ENCODE data around the gene MIS12.
A peak's percentile ranks its signal among the peaks of the same experiment; 100 is the strongest.

MIS12 gene, protein sequence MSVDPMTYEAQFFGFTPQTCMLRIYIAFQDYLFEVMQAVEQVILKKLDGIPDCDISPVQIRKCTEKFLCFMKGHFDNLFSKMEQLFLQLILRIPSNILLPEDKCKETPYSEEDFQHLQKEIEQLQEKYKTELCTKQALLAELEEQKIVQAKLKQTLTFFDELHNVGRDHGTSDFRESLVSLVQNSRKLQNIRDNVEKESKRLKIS

DNA sequence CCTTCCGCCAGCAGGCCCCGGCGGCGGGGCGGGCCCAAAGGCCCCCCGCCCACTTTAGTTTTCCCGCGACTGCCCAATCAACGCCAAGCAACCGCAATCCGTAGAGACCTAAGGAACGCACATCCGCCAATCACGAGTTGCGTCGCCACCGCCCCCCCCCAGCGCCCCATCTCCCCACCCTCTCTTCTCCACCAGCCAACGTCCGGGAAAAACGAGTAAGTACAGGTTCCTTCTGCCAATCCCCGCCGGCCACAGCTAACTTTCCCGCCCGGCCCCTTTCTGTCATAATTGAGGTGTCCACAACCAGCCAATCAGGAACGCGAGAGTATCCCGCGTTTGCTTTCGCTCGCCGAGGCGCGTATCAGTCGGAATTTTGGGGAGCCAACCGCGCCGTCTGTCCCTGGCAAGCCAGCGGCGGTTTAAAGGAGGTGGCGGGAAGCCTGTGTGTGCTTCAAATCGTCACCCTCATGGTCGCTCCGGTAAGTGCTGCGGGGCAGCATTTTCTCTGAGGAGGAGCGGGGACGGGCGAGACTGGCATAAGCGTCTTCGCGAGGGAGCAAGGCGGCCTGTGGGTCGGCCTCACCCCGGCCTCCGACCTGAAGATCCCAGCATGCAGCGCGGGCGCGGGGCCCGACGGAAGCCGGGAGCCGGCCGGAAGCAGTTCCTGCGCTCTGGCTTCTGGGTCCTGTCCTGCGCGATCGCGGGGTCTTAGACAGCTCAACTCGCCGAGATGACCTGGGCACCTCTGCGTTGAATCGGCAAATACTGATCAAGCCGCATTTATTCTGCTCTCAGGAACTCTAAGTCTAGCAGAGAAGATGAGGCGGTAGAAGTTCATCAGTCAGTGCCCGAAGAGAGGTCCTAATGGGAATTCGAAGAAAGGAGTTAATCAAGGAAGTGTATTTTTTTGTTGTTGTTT lies at the start of gene MIS12:
MIS12 (plus strand) TSS at position 361 of the 919 bp plus-strand sequence. CDS start 2,297 bp downstream, outside the sequence.
- DNase-seq: peak; percentile 97

DNA sequence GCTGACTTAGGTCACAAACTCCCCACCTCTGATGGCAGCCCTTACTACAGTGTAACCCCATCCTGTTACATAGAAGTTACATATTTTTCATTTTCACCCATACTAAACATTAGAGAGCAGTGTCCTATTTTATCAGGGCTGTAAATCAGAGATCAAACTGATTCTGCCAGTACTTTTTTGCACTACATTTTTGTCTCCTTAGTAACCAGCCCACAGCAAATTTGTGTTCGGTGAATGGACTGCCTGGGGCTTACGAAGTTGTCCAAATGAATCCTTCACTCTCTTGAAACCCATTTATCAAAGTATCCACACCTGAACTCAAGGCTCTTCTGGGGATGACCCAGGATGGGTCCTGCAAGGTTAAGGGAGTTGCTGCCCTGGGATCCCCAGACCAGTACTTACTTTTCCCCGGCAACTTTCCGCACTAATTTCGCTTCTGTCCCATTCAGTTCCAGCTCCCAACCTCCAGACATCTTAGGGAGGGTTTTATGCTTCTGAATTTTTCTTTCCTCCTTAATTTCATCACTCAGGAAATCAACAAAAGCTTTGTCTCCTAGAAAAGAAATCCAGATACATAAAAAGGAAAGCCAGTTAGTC lies 48.5 kb upstream of the MIS12 start:
- no peak for DNase-seq

DNA sequence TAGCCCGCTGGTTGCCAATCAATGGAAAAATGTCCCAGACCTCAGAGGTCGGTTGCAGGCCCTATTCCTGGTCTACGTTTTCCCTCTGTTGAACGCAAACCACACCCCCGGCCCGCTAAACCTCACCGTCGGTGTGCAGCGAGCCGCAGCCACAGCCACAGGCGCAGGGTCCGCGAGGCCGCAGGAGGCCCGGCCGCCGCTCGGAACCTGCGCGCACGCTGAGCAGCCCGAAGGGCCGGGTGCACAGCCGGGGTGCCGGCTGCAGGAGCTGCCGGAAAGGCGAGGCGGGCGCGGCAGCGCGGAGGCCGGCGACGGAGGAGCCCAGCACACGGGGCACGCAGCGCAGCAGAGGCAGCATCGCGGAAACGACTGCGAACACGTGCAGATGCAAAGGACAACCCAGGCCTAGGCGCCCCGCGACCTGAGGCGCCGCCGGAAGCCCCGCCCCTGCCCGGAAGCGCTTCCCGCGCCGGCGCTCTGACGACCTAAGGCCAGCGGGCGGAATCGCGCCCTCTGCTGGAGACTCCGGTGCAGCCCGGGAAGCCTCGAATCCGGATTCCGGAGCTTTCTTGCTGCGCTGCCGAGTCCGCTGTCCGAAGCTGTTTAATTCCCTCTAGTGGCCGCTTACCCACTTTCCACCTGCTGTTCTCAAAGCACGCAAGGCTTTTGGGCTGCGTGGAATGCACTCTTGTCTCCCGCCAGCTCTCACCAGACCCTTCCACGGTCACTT lies 47.5 kb upstream of the MIS12 start, which contains the start of gene C1QBP:
C1QBP (minus strand) TSS at position 440 of the 730 bp plus-strand sequence; CDS start at position 358, 82 bp downstream.
- peak; percentile 89 for DNase-seq

DNA sequence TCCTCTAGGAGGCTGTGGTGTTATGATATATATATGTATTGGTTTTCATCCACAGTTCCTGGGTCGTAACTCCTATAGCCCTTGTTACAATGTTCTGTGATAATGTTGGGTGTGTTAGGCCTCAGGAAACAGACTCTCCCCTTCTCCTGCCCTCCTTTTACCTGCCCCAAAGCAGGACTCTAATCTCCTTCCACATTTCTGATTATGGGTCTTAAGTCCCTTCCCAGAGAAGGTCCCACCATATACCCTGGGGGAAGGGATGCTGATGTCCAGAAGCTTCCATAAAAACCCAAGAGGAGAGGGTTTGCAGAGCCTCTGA lies 47.0 kb upstream of the MIS12 start:
- DNase-seq: no peak

DNA sequence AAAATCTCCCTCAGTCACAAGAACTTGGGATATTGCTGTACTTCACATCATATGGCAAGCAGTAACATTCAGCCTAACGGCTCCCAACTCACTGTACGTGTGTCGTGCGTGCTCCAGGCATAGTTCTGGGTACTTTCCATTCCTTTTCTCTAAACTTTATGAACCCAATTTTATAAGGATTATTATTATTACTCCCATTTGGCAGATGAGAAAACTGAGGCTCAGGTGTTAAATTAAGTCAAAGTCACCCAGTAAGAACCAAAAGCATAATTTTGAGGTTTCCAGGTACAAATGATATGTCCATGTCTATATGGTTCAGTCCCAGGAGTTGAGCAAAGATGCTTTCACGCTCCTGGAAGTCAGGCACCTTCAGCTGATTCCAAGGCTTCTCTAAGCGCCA lies 42.6 kb upstream of the MIS12 start:
- no peak for DNase-seq

DNA sequence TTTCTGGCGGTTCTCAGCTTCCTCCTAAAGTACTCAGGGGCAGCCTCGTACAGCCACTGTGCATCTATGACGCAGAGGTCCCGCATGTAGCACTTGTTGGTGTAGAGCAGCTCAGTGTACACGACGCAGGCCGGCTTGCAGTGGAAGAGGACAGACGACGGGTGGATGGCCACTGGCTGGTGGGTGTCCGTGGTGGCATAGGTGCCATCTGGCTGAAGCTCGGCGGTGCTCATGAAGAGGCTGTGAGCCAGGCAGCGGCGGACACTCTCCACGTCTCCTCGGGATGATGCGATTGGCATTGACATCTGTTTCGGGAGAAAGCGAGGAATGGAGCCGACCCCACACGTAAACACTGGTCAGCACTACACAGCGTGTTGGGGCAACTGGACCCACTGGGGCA lies 42.2 kb upstream of the MIS12 start:
- no peak for DNase-seq

DNA sequence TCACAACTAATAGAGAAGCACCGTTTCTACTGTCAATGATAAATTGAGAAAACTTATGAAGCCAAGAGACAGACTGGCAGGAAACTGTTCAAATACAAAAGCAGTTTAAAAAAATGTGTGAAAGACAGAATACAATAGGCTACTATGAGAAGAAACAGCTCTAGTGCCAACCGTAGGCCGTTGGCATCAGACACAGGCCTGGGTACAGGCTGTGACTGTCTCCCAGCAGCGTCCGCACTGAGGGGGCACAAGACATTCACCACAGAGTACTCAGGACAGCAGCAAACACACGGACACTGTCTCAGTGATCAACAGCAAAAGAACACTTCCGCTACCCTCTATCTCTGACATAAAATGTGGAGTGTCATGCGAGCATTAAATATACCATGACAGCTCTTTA lies 39.6 kb upstream of the MIS12 start:
- no peak for DNase-seq

DNA sequence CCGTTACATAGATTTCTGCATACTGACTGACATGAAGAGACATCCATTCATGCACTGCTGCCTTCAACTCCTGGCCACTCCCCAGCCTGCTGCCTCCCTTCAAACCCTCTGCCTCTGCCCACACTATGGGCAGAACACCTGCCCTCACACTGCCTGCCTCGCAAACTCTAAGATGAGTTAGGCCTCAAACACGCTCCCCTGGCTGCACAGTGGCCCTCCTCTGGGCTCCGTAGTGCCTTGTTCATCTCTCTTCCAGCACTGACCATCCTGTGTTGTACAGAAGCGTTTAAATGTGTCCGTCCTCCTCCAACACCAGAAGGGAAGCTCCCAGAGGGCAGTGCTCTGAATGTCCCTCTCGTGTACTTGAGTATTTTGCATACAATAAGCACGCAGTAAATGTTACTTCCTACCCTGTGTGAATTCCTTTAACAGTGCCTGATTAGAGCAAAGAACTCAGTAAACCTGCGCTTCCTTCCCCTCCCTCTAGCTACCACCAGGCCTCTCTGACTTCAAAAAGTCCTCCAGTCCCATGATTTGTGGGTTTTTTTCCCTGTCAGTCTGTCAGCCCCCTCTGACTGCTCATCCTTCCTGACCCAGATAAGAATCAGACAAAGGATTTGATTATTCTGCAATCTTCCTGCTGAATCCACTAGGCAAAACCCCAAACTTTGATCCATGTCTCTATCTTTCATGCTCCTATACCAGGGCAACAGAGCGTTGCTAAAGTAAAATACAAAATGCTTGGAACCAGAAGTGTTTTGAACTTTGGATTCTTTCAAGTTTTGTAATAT lies 21.5 kb upstream of the MIS12 start:
- no peak for DNase-seq

DNA sequence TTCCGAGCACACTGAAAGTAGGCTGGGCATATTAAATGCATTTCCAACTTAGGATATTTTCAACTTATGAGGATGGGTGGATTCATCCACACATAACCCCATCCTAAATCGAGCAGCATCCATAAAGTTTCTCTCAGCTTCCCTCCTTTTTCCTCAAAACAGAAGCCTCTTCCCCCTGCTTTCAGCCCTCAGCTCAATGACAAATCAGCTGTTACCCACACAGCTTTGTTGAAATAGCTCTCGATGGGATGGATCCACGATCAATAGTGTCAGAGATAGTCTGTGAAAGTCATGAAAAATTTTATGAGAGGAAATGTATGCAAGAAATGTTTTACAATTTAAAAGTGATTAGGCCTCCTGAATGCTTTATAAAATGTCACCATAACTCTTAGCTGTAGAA lies 20.1 kb upstream of the MIS12 start:
- no peak for DNase-seq

DNA sequence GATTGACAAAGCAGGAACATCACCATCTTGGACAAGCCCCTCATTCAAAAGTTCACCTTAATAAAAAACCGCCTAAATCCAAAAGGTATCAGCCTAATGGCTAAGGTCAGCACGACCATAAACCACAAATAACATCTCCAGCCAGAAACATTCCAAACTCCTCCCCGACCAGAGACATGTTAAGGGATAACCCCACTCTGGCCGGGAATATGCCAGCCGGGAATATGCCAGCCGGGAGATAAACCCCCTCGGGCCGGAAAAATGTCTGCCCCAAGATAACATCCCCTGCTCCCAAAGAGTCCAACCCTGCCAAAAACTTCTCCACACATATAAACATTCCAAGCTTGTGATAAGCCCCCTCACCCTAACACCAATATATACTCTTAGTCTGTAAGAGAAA lies 18.9 kb upstream of the MIS12 start:
- no peak for DNase-seq

DNA sequence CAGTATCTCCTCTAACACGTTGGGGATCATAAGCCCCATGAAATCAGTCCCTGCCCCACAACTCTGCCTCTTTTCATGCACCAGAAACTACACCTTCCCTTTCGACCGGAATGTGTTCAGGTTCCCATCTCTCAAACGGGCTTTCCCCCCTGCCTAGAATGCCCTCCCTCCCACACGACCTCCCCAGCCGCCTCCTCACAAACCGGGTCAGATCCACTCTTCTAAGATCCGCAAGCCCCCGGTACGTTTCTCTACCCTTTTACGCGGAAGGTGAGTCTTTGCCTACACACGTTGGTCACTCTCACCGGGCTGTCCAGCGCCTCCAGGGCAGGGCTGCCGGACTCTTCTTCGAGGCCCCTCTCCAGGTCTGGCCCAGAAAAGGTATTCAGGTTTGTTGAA lies 18.3 kb upstream of the MIS12 start:
- DNase-seq: no peak

DNA sequence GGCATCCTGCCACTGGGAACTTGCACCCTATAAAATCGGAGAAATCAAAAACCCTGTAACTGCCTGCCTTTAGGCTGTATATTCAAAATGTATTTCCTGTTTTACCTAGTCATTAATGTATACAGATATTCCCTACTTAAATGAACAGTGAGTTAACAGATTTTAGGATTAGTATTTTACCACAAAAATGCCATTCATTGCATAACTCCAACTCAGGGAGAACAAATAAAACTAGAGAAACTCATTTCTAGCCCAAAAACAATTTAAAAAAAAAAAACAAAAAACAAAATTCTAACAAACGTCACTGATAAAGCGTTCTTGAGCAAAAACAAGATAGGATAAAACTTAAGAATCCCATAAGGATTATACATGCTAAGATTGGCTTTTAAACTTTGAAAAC lies 13.9 kb upstream of the MIS12 start:
- no peak for DNase-seq

DNA sequence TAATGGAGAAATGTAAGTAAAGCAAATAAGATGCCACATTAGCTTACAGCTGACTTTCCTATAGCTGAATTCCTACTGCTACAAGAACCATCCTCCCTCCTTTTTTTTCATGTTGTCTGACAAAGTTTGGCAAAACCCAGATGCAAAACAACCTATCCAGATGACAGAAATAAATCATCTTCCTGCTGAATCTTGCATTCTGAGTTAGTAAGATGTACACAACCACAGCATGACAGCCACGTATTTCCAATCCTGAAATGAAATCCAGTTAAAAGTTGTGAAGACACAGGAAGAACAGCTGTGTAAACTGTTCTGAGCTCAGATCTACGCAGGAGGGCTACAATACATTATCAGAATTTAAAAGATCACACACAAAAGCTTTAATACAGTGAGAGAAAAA lies 12.5 kb upstream of the MIS12 start:
- DNase-seq: no peak

DNA sequence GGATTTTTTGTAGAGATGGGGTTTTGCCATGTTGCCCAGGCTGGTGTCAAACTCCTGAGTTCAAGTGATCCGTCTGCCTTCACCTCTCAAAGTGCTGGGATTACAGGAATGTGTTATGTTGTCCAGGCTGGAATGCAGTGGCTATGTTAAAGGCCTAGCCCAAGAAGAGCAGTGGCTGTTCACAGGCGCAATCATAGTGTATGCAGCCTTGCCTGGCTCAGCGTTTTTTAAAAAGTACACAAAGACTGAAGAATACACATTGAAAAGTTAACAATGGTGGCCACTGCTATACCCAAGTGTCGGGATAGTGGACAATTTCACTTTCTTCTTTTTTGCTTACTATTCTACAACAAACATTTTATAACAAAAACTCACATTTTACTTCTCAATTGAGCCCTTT lies 7.4 kb upstream of the MIS12 start:
- no peak for DNase-seq

DNA sequence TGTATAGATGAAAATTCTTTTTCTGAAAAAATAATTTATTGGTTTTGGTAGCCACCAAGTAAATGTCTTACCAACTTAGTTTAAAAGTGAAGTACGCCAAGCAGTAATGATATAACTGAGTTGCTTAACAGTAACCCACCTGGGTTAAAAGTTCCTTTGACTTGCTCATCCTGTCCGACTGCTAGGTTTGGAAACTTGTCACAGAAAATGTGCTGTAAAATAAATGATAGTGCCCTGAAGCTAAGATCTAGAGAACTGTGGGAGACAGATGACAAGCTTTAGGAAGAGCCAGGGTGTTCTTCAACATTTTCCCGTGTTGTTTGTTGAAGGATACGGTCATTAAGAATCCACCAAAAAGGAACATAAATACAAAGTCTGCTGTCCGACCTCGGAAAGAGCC lies 5.4 kb upstream of the MIS12 start:
- DNase-seq: no peak

DNA sequence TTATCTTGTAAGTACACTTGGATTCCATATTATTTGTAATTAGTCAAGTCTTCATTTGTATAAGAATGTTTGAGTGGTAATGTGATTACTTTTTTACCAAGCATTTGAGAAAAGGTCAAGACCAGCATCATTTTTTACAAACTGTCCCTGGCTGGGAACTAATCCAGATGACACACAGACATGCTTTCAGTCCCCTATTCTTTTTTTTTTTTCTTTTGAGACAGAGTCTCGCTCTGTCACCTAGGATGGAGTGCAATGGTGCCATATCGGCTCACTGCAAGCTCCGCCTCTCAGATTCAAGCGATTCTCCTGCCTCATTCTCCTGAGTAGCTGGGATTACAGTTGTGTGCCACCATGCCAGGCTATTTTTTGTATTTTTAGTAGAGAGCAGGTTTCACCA lies 4.9 kb upstream of the MIS12 start:
- no peak for DNase-seq

DNA sequence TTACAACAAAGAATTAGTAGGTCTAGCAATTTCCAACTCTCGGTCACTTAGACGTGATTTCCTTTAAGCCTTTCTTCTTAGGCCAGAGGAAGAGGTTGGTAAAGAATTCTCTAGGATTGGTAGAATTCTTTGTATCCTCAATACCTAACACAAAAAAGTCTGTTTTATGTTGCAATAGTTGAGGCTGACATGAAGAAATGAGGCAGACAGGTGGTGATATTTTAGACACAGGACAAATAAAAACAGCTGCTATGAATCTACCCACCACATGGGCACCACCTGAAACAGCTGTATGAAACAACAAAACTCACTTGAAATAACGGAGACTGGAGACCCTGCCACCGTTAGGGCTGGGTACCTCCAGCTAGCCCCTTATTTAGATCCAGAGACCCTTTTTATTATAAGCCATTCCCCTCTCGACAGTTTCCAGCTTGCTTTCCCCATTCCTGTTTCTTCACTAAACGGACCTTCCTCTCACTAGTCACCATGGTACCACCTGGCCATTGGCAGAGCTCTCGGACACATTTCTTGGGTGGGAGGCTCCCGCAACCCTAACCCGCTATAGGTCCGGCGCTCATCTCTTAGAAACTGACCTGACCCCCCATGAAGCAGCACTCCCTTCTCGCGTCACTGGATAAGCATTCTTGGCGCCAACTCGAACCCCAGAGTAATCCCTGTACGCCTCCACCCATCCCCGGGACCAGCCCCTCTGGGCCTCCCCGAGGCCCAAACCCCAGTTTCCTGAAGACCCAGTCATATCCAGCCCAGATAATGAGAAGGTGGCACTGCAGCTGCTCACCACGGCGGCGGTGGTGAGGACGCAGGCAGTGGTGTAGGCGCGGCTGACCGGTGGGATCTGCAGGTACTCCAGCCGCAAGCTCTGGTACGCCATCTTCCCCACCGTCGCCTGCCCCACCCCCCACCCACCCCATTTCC lies 828 bp upstream of the MIS12 start, which contains the start of gene DERL2:
DERL2 (minus strand) TSS at position 909 of the 936 bp plus-strand sequence; CDS start at position 892, 17 bp downstream.
- no peak for DNase-seq

DNA sequence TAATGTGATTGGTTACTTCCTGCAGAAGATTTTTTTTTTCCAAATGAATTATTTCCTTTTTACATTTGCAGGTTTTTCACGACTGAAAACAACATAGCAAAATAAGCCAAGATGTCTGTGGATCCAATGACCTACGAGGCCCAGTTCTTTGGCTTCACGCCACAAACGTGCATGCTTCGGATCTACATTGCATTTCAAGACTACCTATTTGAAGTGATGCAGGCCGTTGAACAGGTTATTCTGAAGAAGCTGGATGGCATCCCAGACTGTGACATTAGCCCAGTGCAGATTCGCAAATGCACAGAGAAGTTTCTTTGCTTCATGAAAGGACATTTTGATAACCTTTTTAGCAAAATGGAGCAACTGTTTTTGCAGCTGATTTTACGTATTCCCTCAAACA lies 2.4 kb downstream of the MIS12 start:
- DNase-seq: no peak

DNA sequence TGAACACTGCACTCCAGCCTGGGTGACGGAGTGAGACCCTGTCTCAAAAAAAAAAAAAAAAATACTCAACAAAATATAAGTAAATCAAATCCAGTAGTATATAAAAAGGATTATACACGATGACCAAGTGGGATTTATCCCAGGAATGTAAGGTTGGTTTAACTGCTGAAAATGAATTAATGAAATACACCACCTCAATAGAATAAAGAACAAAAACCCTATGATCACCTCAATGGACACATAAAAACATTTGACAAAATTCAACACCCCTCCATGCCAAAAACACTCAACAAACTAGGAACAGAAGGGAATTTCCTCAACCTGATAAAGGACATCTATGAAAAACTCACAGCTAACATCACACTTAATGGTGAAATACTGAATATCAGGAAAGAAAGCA lies 6.6 kb downstream of the MIS12 start:
- no peak for DNase-seq

DNA sequence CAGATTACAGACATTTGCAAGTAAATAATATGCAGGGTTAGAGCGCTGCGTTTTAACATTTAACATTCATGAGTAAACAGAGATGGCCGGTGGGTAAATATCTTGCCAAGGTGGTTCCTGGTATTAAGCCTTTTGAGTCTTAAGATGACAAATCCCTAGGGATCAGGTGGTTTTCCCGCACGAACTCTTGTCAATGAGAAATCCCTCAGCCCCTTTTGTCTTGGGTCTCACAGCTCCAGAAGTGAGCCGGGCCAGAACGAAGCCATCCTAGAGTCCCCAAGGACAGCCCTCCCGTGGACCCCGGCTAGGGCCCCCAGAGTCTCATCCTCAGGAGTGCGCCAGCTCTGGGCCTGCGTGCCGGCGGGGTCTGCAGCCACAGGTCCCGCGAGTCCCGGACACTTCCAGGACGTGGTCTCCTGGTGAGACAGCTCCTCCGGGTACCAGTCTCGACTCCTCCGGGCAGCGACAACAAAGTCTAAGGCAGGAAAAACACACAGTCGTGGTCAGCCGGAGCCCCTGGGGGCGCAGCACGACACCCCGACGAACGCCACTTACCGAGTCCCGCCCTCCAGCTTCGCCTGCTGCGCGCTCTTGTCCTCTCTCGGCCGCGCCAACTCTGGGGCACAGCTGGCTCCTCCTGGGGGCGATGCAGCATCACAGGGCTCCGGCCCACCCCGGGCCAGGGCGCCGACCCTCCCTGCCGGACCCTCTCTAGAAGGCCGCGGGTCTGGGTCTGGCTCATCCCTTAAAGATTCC lies 13.3 kb downstream of the MIS12 start:
- DNase-seq: no peak

DNA sequence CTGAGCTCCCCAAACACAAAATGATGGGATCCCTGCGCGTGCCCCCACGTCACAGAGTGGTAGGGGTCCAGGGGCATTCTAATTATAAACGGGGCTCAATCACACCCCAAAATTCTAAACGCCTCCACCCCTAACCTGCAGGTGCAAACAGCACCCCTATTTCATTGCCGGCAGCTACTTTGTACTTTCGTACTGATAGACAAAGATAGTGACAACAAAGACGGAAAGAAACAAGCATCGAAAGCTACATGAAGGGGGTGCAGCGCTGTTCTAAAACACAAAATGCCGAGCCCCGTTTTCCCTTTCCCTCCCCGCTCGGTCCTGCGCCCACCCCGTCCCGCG lies 13.9 kb downstream of the MIS12 start:
- no peak for DNase-seq
